MCF 10A (cell line): ENCODE results near the gene FGF7. TPM values are rescaled to one million over a fixed set of nuclear protein-coding genes. Genes with fewer than 3 reads are reported as not detected.

Source experiments
- BruUV-seq: library from RNA; stranded (reverse); fragments of 400-500 nt; replicated peaks from 2 replicates; lab custom pipeline; 2021; lab: Mats Ljungman, UMichigan
- CTCF ChIA-PET: fragments of 300-600 bp; sonication (Branson Sonifier 250); formaldehyde crosslinking; extraction: SDS; loops from one replicate; lab custom pipeline; 2021; ENCODE audit warnings: antibody characterized with exemption, inconsistent platforms; lab: Yijun Ruan, JAX
- POLR2A ChIA-PET: fragments of 300-600, 350-650 bp; sonication (Branson Sonifier 250); formaldehyde crosslinking; extraction: SDS; loops from one replicate; lab custom pipeline; 2020; ENCODE audit warnings: antibody characterized with exemption, inconsistent platforms; lab: Yijun Ruan, JAX
- DNase-seq: peaks from one replicate; pipeline ENCODE4 v3.0.0-alpha.2; 2018; ENCODE audit not compliant: unreplicated experiment
- H3K27ac Mint-ChIP-seq: one replicate; pipeline ENCODE4 v1.8.0; 2022; ENCODE audit warnings: mild to moderate bottlenecking, low read depth, mixed read lengths; ENCODE audit not compliant: unreplicated experiment
- H3K27me3 Mint-ChIP-seq: one replicate; pipeline ENCODE4 v1.8.0; 2022; ENCODE audit warnings: mixed read lengths; ENCODE audit not compliant: insufficient read depth, unreplicated experiment
- H3K36me3 Mint-ChIP-seq: one replicate; pipeline ENCODE4 v1.8.0; 2022; ENCODE audit warnings: mild to moderate bottlenecking, moderate library complexity, mixed read lengths; ENCODE audit not compliant: insufficient read depth, unreplicated experiment
- H3K4me1 Mint-ChIP-seq: one replicate; pipeline ENCODE4 v1.8.0; 2022; ENCODE audit warnings: mixed read lengths; ENCODE audit not compliant: insufficient read depth, unreplicated experiment
- H3K4me3 Mint-ChIP-seq: one replicate; pipeline ENCODE4 v1.8.0; 2022; ENCODE audit warnings: mild to moderate bottlenecking, moderate library complexity, mixed read lengths; ENCODE audit not compliant: unreplicated experiment
- H3K9me3 Mint-ChIP-seq: one replicate; pipeline ENCODE4 v1.8.0; 2022; ENCODE audit warnings: mixed read lengths; ENCODE audit not compliant: unreplicated experiment
- CTCF ChIP-seq: fragments of 200-600 bp; IDR thresholded peaks from one replicate; pipeline ENCODE4 v1.8.0; 2022; ENCODE audit warnings: antibody characterized with exemption, mild to moderate bottlenecking; ENCODE audit not compliant: unreplicated experiment
- intact Hi-C: fragments of 100-400 bp; cut with micrococcal nuclease; formaldehyde crosslinking; loops from 2 replicates; pipeline ENCODE4 v1.14.1; 2022
- total RNA-seq: library from RNA; stranded (reverse); gene quantifications from 2 replicates; pipeline ENCODE4 v1.2.3, GENCODE V29; 2022

FGF7 gene
- total RNA-seq, 1 experiment from 2014 or later, result 0.21 TPM

- no TSS peak for BruUV-seq
- Mint-ChIP-seq H3K27ac (no peak overlapping the region), H3K27me3 (no peaks in the 10 kb centered on the region), H3K4me3 (no peak overlapping the region), H3K9me3 (no peaks in the 10 kb centered on the region), H3K4me1 (no peaks in the 10 kb centered on the region), H3K36me3 (no peaks in the 10 kb centered on the region)
- DNase-seq, result no peak
- intact Hi-C loops, result loop anchor here (10.0 kb wide), 3 partner anchors 577 to 887 kb away; no protein-coding TSS in a partner anchor
- TF ChIP-seq CTCF, result no peak
- CTCF ChIA-PET, result interaction anchor here (0.7 kb wide), 1 partner anchor 97 kb away, joined by 4 read pairs; no protein-coding TSS in a partner anchor
- POLR2A ChIA-PET, result no interaction called here
Observed at GRCh38 chr15:49427372-49427771, 4.3 kb downstream of the FGF7 start.

- Mint-ChIP-seq H3K4me3 (no peak overlapping the region), H3K4me1 (no peaks in the 10 kb centered on the region), H3K36me3 (no peaks in the 10 kb centered on the region), H3K27me3 (no peaks in the 10 kb centered on the region), H3K27ac (no peak overlapping the region), H3K9me3 (no peaks in the 10 kb centered on the region)
- TF ChIP-seq CTCF, result no peak
- no TSS peak for BruUV-seq
- POLR2A ChIA-PET, result no interaction called here
- CTCF ChIA-PET, result interaction anchor here (1.2 kb wide), 1 partner anchor 473 kb away, joined by 6 read pairs; no protein-coding TSS in a partner anchor
- DNase-seq, result peak; percentile 33
- intact Hi-C loops, result loop anchor here (10.0 kb wide), 3 partner anchors 576 to 886 kb away; no protein-coding TSS in a partner anchor
Observed at GRCh38 chr15:49428409-49429095, 5.5 kb downstream of the FGF7 start.

GRCh38 chr15:49430046-49430445, 7.0 kb downstream of the FGF7 start:
- Mint-ChIP-seq H3K9me3 (no peaks in the 10 kb centered on the region), H3K4me3 (no peak overlapping the region), H3K4me1 (no peaks in the 10 kb centered on the region), H3K27ac (no peak overlapping the region), H3K27me3 (no peaks in the 10 kb centered on the region), H3K36me3 (no peaks in the 10 kb centered on the region)
- no peak for TF ChIP-seq CTCF
- ChIA-PET CTCF (interaction anchor here (1.2 kb wide), 1 partner anchor 345 kb away, joined by 3 read pairs; no protein-coding TSS in a partner anchor), POLR2A (no interaction called here)
- DNase-seq, result no peak
- intact Hi-C loops, result no loop called here
- BruUV-seq, result no TSS peak

- Mint-ChIP-seq H3K4me1 (no peaks in the 10 kb centered on the region), H3K27me3 (no peaks in the 10 kb centered on the region), H3K27ac (no peak overlapping the region), H3K9me3 (no peaks in the 10 kb centered on the region), H3K36me3 (no peaks in the 10 kb centered on the region), H3K4me3 (no peak overlapping the region)
- intact Hi-C loops, result no loop called here
- DNase-seq, result no peak
- BruUV-seq, result no TSS peak
- ChIA-PET POLR2A (no interaction called here), CTCF (no interaction called here)
- TF ChIP-seq CTCF, result no peak
Observed at GRCh38 chr15:49435174-49435573, 12.1 kb downstream of the FGF7 start.
